Inferior parietal cortex (tissue), 1 donor: Measurements from ENCODE around the gene TCF4.

ENCODE experiments used
- DNase-seq: peaks from one replicate; pipeline ENCODE4 v3.0.0-alpha.2; 2016; ENCODE audit errors: extremely low spot score

The TCF4 gene

GRCh38 chr18:55504808-55505207 lies 83.2 kb downstream of the TCF4 start:
- no peak for DNase-seq

GRCh38 chr18:55503167-55503820 lies 84.7 kb downstream of the TCF4 start:
- no peak for DNase-seq

GRCh38 chr18:55501982-55502710 lies 85.8 kb downstream of the TCF4 start:
- DNase-seq: no peak

GRCh38 chr18:55501579-55501978 lies 86.4 kb downstream of the TCF4 start:
- DNase-seq: no peak

GRCh38 chr18:55500316-55501086 lies 87.5 kb downstream of the TCF4 start:
- DNase-seq: no peak

GRCh38 chr18:55499526-55499925 lies 88.5 kb downstream of the TCF4 start:
- no peak for DNase-seq

GRCh38 chr18:55497825-55498403 lies 90.1 kb downstream of the TCF4 start:
- no peak for DNase-seq

- no peak for DNase-seq
Measured at GRCh38 chr18:55494899-55495298, 93.1 kb downstream of the TCF4 start.

GRCh38 chr18:55494441-55494840 lies 93.6 kb downstream of the TCF4 start:
- DNase-seq: no peak

- DNase-seq: no peak
Measured at GRCh38 chr18:55491616-55492015, 96.4 kb downstream of the TCF4 start.

GRCh38 chr18:55489034-55489986 lies 98.7 kb downstream of the TCF4 start:
- no peak for DNase-seq

GRCh38 chr18:55488473-55488872 lies 99.5 kb downstream of the TCF4 start:
- DNase-seq: no peak

- no peak for DNase-seq
Measured at GRCh38 chr18:55487997-55488396, 100.0 kb downstream of the TCF4 start.

- DNase-seq: no peak
Measured at GRCh38 chr18:55486936-55487335, 101.1 kb downstream of the TCF4 start.

- no peak for DNase-seq
Measured at GRCh38 chr18:55485666-55486065, 102.3 kb downstream of the TCF4 start.

GRCh38 chr18:55484773-55485172 lies 103.2 kb downstream of the TCF4 start:
- no peak for DNase-seq

- no peak for DNase-seq
Measured at GRCh38 chr18:55483266-55483871, 104.6 kb downstream of the TCF4 start.

GRCh38 chr18:55479656-55480420 lies 108.2 kb downstream of the TCF4 start:
- no peak for DNase-seq

GRCh38 chr18:55477860-55478581 lies 110.0 kb downstream of the TCF4 start:
- peak; percentile 64 for DNase-seq
